ENCODE measurements around the gene EPN1.

EPN1 gene

DNA sequence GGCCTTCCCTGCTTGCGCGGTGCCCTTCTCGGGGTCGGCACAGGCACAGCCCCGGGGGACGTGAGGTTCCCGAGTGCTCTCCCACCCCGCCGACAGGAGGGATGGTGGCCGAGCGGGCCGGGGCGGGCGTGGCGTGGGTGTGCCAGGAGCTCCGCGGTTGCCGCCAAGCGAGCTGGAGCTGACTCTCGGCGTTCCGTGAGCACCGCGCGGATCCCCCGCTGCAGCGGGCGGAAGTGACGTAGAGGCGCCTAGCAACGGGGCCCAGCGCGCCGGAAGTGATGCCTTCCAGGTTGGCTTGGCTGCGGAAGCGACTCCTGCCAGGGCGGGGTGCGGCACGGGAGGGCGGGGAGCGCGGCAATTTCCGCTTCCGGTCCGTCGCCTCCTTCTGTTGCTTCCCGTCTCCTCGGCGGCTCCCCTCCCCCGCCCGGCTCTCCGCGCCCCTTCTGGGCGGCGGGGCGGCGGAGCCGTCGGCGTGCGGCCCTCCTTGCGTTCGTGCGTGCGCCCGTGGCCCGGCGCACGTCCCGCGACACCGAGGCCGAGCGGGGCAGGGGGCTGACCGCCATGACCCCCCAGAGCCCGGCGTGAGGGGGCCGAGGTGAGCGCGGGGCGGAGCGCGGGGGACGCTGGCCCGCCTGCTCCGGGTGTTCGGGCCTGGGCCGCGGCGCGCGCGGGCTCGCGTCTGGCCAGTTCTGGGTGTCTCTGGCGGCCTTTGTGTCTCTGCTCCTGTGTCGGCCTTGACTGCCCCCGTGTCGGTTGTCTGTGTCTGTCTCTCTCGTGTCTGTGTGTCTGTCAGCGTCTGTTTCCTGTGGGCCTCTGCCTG lies at the start of gene EPN1:
TSS of gene EPN1 (plus strand) at position 386 of the 820 bp plus-strand sequence. CDS start 3,402 bp downstream, outside the sequence.
- peak; percentile 96 to 97 for DNase-seq

DNA sequence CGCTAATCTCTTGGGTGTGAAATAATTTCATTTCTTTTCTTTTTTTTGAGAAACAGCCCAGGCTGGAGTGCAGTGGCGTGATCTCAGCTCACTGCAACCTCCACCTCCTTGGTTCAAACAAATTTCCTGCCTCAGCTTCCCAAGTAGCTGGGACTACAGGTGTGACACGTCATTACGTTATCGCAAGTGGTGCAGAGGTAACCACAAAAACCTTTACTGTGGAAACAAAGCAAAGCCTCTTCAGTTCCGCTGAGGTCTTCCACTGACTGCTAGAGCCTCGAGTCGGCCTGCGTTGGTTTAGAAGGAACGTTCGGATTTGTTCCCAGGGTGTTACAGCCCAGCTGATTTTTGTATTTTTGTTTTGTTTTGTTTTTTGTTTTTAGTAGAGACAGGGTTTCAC lies 48.7 kb upstream of the EPN1 start:
- DNase-seq, result peak in 1 of 2 experiments; percentile 66

DNA sequence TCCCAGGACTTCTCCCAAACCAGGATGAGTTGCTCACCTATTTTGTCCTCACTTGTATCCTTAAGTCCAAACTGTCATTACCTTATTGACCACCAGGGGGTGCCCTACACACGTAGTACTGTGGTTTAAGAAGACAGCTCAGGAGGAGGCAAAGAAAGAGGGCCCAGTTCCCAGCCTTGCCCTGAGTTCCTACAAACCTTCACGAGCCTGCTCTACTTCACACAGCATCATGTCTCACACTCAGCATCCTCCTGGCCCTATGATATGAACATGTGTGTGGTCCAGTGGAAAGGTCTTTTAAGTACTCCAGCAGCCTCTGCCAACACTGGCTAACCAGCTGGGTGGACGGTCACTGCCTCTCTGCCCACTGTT lies 42.6 kb upstream of the EPN1 start:
- DNase-seq, result peak; percentile 70 to 80

DNA sequence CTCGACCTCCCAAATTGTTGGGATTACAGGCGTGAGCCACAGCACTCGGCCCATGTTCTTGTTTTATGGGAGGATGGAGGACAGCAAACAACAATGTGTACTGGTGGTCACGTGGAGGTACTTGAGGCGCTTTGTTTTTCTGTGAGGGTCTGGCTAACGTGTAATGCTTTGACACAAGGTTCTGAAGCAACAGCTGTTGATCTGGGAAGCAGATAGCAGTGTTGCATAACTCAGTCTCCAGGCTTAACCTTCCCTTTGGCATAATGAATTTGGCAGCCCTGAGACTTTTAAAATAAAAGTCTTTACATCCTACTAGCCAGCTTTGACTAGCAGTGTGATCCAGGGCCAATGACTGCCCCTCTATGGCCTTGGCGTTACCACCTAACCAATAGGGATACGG lies 41.2 kb upstream of the EPN1 start:
- no peak for DNase-seq

DNA sequence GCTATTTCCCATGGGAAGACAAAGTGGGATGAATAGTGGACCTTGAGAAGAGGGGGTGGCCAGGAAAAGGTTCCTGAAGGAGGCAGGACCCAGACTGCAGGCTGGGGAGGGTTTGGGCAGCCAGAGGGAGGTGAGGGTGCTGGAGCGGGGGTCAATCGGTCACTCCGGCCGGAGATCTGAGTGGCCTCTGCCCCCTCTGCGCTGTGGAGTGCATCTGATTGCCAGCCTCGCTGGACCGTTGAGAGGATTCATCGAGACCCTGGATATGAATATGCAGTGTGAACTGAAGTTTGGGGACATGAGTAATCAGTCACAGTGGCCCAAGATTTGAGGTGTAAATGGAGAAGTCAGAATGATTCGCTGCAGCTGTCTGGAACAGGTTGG lies 39.7 kb upstream of the EPN1 start:
- no peak for DNase-seq

DNA sequence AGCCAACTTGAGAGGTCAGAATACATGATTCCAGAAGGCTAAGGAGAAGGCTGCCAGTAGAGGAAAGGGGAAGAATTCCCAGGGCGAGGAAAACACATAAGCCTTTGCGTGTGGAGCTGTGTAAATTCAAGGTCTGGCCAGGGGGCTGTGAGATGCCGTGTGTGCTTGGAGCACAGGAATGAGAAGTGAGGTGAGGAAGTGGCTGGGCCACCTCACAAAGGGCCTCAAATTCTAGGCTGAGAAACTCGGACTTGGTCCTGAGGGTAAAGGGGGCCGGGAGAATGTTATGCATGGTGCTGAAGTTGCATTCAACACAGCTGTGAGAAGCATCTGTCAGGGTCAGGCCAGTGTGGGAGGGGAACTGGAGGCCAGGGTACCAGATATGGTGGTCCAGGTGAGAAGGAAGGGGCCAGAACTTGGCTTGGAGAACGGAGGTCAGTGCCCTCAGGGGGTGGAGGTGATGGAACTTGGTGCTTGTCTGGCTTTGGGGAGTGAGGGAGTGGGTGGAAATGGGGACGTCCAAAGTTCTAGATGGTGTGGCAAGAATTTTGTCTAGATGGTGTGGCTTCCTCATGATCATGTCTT lies 39.1 kb upstream of the EPN1 start:
- no peak for DNase-seq

DNA sequence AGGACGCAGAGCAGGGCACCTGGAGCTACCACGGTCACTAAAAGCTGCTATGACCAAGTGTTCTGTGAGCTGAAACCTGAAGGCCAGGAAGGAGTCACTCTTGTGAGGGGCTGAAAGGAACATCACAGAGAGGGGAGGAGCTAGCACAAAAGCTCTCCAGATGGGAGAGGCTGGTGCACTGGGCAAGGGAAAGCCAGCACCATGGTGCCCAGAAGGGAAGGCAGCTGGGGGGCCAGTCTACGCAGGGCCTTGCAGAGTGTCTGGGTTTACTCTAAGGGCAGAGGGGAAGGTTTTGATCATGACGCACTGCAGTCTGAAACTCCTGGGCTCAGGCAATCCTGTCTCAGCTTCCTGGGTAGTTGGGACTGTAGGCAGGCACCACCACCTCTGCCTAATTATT lies 38.3 kb upstream of the EPN1 start:
- no peak for DNase-seq

DNA sequence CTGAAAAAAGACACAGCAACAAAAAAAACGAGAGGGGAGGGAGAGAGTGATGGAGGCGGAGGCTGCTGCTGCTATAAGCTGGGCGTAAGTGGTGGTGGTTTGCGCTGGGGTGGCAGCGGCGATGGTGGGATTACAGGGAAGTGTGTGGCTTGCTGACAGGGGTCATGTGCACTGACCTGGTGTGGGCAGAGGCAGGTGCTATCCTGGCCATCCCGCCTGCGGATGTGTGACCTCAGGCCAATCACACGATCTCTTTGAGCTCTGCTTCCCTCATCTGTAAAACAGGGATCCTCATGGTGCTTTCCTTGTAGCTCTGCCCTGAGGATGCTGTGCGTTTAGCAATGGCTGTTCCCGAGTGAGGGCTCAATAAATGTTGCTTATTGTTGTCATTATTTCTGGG lies 37.5 kb upstream of the EPN1 start:
- no peak for DNase-seq

DNA sequence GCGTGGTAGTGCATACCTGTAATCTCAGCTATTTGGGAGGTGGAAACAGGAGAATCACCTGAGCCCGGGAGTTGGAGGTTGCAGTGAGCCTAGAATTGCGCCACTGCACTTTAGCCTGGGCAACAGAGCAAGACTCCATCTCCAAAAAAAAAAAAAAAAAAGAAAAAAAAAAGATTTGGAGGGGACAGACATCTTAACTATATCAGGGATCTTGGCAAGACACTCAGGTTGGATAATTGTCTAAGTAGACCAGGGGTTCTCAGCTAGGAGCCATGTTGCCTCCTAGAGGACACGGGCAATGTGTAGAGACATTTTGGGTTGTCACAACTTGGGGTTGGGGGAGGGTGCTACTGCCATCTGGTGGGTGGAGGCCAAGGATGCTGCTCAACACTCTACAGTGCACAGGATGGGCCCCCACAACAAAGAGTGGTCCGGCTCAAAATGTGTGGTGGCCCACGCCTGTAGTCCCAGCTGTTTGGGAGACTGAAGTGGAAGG lies 36.1 kb upstream of the EPN1 start:
- DNase-seq, result peak in 1 of 2 experiments; percentile 60

DNA sequence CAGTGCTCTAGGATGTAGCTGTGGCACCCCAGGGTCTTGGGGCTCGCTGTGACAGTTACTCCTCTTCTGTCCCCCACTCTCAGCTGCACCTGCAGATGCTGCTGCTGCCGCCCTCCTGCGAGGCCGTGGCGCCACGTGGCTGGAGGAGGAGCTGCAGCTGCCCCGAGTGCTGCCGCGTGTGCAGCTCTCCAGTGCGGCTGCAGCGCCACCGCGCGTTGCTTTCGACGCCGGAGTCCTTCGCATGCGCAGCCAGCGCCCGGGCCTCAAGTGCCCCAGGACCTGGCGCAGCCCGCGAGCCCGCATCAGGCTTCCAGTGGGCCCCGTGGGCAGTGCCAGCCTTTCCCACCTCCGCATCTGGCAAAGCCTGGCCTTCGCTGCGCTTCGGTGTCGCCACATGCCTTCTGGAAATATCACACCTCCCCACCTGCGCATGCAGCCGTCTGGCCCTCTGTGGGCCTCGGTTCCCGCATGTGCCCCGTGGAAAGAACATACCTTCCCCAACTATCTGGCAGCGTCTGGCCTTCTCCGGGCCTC lies 34.9 kb upstream of the EPN1 start:
- DNase-seq, result peak; percentile 63 to 77

DNA sequence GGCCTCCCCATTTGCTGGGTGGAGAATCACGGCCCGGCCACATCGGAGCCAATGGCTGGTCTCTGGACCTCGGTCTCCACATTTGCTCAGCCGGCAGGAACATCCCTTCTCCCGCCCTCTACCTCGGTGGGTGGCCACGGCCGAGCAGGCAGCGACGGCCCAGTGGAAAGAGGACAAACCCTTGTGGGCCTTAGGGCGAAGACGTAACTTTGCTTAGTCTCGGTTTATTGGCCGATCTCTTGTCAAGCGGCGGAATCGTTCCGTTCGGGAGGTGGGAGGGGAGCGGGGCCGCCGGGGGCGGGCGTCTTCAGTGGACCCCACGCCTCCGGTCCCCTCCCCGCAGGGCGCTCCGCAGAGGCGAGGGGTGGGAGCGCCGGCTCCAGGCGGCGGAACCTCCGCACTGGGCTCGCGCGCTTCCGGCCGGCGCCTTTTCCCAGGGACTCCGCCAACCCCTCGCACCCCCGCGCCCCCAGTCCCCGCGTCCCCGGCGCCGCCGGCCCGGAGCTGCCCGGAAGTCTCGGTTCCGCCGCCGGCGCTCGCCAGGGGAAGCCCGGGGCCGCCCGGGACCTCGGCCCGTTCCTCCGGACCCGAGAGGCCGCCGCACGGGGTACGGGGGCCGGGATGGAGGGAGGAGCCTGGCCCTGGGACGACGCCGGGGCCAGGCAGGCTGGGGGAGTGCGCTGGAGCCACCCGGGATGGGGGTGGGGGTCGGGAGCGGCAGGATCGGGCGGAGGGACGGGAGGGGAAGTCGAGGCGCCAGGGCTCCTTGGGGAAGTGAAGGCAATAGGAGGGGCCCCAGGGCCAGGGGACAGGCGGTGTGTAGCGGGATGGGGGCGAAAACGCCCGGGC lies 34.2 kb upstream of the EPN1 start, which contains the start of gene ZNF580:
TSS of gene ZNF580 (plus strand) at position 426 of the 849 bp plus-strand sequence. CDS start 1,507 bp downstream, outside the sequence.
- peak; percentile 64 to 73 for DNase-seq

DNA sequence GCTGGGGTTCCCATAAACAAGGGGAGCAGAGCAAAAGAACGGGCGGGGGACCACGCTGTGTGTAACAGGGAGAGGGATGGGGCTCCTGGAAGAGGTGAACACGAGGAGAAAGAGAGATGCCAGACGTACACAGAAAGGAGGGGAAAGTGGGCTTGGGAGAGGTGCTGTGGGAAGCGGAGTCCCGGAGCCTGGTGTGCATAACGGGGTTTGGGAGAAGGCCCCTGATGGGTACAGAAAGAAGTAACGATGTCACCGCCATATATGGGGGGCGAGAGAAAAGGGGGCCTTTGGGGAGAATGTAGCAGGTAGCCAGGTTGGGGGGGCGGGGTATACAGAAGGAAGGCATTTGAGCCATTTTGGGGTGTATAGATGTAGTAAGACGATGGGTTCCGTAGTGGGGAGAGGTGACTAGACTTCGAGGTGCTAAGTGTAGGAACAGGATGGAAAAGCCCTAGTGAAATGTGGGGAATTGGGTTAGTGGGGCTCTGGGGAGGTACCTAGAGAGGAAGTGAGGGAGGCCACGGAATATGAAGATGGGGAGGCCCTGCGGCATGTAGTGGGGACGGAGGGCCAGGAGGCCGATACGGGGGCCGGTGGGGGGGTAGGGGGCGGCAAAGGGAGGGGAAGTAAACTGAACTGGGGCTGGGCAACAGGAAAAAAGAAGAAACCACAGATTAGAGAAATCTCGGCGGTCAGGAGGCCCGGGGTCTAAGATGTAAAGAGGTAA lies 33.4 kb upstream of the EPN1 start:
- DNase-seq, result no peak

DNA sequence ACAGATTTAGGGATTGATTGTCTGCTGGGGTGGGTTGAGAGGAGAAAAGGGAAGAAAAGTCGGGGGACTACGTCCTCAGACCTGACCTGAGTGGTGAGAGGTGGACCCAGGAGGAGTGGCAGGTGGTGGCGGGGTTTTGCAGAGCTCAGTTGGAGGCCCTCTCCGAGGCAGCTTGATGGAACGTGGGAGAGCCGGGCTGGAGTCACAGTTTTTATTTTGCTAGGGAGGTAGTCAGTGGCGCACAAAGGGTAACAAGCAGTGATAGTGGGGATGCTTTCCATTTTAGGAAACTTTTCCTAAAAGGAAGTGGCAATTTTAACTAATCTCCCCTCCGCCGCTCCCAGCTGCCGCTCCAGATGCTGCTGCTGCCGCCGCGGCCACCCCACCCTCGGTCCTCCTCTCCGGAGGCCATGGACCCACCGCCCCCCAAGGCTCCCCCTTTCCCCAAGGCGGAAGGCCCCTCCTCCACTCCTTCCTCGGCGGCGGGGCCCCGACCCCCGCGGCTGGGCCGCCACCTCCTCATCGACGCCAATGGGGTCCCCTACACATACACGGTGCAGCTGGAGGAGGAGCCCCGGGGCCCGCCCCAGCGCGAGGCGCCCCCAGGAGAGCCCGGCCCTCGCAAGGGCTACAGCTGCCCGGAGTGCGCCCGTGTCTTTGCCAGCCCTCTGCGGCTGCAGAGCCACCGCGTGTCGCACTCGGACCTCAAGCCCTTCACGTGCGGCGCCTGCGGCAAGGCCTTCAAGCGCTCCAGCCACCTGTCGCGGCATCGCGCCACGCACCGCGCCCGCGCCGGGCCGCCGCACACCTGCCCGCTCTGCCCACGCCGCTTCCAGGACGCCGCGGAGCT lies 32.6 kb upstream of the EPN1 start:
- peak; percentile 23 to 45 for DNase-seq

DNA sequence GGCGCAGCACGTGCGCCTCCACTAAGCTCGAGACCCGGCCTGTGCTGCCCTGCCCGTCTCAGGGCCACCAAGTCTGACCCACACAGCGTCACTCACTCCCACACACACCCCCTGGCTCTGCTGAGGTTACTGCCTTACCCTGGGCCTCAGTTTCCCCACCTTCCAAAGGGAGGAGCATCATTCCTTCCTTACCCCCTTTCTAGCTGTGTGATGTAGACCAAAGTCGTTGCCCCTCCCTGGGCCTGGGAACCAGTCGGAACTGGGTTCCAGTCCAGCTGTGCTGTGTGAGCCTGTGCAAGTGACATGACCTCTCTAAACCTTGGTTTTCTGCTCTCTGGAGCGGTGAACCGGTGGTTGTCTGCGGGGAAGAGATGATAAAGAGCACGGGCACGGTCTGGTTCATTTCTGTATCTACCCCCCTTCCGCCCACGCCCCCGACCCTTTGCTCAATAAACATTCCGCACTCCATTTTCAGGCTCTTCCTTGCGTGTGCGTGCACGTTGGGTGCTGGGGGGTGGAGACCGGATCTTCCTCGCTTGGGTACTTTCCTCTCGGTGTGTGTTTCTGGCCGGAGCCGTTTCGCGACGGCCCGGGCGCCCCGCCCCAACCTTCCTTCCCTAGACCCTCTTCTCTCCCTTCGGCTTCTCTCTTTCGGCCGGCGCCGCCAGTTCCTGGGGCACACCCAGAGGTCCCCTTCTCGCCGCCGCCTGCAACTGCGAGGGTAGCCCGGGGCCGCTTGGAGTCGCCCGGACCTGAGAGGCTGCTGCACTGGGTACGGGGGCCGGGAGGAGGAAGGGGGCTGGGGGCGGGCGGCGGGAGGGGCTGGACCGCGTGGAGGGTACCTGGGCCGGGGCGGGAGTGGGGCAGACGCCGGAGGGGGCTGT lies 31.8 kb upstream of the EPN1 start, which contains the start of gene ZNF581:
TSS of gene ZNF581 (plus strand) at position 647 of the 884 bp plus-strand sequence. CDS start 923 bp downstream, outside the sequence.
- DNase-seq, result peak; percentile 77 to 79

DNA sequence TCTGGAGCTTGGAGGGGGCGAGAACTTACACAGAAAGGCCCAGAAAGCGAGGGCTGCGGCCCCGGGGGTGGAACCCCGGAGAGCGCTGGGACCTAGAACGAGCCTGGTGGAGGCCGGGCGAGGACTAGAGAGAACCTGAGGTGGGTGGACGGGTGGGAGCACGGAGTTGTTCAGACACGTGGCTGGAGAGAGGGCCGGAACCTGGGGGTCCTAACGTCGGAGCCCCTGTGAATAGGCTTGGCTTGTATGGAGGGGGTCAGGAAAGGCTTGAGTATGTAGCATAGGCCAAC lies 31.2 kb upstream of the EPN1 start:
- no peak for DNase-seq

DNA sequence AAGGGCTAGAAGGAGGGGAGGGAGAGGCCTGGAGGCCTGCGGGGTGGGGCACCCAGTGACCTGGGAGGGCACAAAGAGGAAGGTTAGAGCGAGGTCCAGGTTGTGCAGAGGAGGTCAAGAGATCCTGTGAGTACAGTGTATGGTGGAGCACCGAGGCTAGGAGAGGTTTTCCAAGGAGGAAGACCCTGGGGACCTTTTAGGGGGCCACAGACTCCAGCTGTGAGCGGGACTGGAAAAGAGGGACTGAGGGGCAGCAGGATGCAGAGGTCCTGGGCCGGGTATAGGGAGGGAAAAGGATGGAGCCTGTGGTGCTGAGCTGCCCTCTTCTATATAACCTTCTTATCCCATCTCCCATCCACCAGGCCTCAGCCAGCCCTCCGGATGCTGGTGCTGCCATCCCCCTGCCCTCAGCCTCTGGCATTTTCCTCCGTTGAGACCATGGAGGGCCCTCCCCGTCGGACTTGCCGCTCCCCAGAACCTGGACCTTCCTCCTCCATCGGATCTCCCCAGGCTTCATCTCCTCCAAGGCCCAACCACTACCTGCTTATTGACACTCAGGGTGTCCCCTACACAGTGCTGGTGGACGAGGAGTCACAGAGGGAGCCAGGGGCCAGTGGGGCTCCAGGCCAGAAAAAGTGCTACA lies 30.7 kb upstream of the EPN1 start:
- DNase-seq, result no peak

DNA sequence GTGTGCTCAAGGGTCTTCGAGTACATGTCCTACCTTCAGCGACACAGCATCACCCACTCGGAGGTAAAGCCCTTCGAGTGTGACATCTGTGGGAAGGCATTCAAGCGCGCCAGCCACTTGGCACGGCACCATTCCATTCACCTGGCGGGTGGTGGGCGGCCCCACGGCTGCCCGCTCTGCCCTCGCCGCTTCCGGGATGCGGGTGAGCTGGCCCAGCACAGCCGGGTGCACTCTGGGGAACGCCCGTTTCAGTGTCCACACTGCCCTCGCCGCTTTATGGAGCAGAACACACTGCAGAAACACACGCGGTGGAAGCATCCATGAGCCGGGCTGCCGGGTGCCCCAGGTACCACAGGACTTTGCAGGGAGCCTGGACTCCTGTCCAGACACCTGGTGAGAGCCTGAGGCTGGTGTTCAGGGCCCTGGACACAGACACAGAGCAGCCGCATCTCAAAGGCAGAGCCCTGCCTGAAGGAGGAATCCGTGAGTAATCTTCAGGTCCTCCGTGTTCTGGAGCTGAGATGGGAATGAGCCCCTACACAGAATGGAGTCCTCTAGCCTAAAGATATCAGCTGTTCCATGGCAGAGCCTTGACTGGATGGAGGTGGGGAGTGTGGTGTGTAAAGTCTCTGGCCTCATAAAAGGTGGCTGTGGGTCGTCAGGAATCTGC lies 30.0 kb upstream of the EPN1 start:
- no peak for DNase-seq

DNA sequence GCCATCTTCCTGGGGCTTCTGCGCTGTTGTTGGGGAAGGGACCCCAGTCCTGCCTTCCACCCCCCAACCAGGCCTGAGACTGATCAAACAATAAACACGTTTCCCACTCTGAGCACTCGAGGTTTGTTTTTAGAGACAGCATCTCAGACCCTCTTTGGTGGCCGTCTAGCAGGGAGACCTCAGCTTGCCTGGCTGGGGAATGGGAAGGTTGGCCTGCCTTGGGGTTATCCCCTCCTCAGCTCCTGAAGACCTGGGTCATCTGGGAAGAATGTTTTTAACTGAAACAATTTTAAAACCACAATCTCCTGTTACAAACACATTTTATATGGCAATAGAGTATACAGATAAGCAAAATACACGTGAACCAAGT lies 29.5 kb upstream of the EPN1 start:
- no peak for DNase-seq

Measured in stimulated activated CD4-positive, alpha-beta T cell treated with anti-CD3 and anti-CD28 coated beads, Interleukin-4, amount 100 ng/mL, for 4 hours (primary cell).